DOHH2 (cell line): Measurements from ENCODE around the gene EIF4EBP3.

ENCODE experiments used
- CTCF ChIP-seq: fragments of 200-600 bp; sonication (generic); IDR thresholded peaks from one replicate; pipeline ENCODE4 v1.5.1; 2014; ENCODE audit warnings: antibody characterized with exemption, mild to moderate bottlenecking, low read depth, low read length; ENCODE audit not compliant: poor library complexity, severe bottlenecking
- EZH2phosphoT487 ChIP-seq: fragments of 200-600 bp; sonication (generic); IDR thresholded peaks from 2 replicates; pipeline ENCODE4 v1.6.1; 2017; ENCODE audit warnings: borderline replicate concordance, mild to moderate bottlenecking, antibody characterized with exemption, low read length, moderate library complexity, mixed read lengths

GRCh38 chr5:140575309-140575708, 27.8 kb downstream of the EIF4EBP3 start:
- no peak for TF ChIP-seq CTCF
- TF ChIP-seq EZH2phosphoT487, result no peak
